H9 (cell line): ENCODE data around the gene ZNF488. TPM values are rescaled to one million over a fixed set of nuclear protein-coding genes. Genes with fewer than 3 reads are reported as not detected.

ENCODE experiments used
- DNase-seq: peaks from one replicate; pipeline ENCODE4 v3.0.0-alpha.2; 2017
- H2AFZ ChIP-seq: one replicate; pipeline ENCODE4 v1.6.1; 2013; ENCODE audit warnings: mild to moderate bottlenecking, low read length, control low read depth, moderate library complexity
- H2AK5ac ChIP-seq: 2 replicates; pipeline ENCODE4 v1.6.1; 2013; ENCODE audit warnings: low read length, control low read depth, mixed read lengths; ENCODE audit not compliant: insufficient read length
- H2BK120ac ChIP-seq: one replicate; pipeline ENCODE4 v1.6.1; 2013; ENCODE audit warnings: low read depth, mild to moderate bottlenecking, low read length, control low read depth, inconsistent platforms; ENCODE audit not compliant: poor library complexity, severe bottlenecking
- H2BK12ac ChIP-seq: 2 replicates; pipeline ENCODE4 v1.6.1; 2013; ENCODE audit warnings: low read length, control low read depth, mixed read lengths, low read depth; ENCODE audit not compliant: insufficient read length
- H2BK15ac ChIP-seq: 2 replicates; pipeline ENCODE4 v1.6.1; 2013; ENCODE audit warnings: low read depth, low read length, control low read depth
- H2BK20ac ChIP-seq: one replicate; pipeline ENCODE4 v1.6.1; 2013; ENCODE audit warnings: low read depth, mild to moderate bottlenecking, low read length, control low read depth, inconsistent platforms; ENCODE audit not compliant: poor library complexity, severe bottlenecking
- H2BK5ac ChIP-seq: 2 replicates; pipeline ENCODE4 v1.6.1; 2013; ENCODE audit warnings: low read length, control low read depth, mixed read lengths; ENCODE audit not compliant: insufficient read length
- H3K14ac ChIP-seq: 2 replicates; pipeline ENCODE4 v1.6.1; 2013; ENCODE audit warnings: low read length, control low read depth; ENCODE audit not compliant: insufficient read depth
- H3K18ac ChIP-seq: 2 replicates; pipeline ENCODE4 v1.6.1; 2013; ENCODE audit warnings: low read depth, mild to moderate bottlenecking, mixed read lengths, low read length, control low read depth; ENCODE audit not compliant: insufficient read length
- H3K23ac ChIP-seq: 2 replicates; pipeline ENCODE4 v1.6.1; 2013; ENCODE audit warnings: low read length, control low read depth, mixed read lengths, low read depth; ENCODE audit not compliant: insufficient read length
- H3K23me2 ChIP-seq: 2 replicates; pipeline ENCODE4 v1.6.1; 2013; ENCODE audit warnings: low read depth, mild to moderate bottlenecking, mixed read lengths, low read length, control low read depth; ENCODE audit not compliant: insufficient read length, poor library complexity, severe bottlenecking
- H3K27ac ChIP-seq: 2 replicates; pipeline ENCODE4 v1.5.1; 2013; ENCODE audit warnings: low read length, control low read depth, mixed read lengths, low read depth; ENCODE audit not compliant: insufficient read length
- H3K27me3 ChIP-seq: 2 replicates; pipeline ENCODE4 v1.6.1; 2013; ENCODE audit warnings: low read length, control low read depth, inconsistent platforms; ENCODE audit not compliant: insufficient read depth
- H3K4ac ChIP-seq: 2 replicates; pipeline ENCODE4 v1.6.1; 2013; ENCODE audit warnings: low read depth, mild to moderate bottlenecking, control low read depth, inconsistent platforms, low read length, moderate library complexity
- H3K4me1 ChIP-seq: 2 replicates; pipeline ENCODE4 v1.6.1; 2013; ENCODE audit warnings: low read length, control low read depth, inconsistent platforms; ENCODE audit not compliant: insufficient read depth
- H3K4me2 ChIP-seq: 2 replicates; pipeline ENCODE4 v1.6.1; 2013; ENCODE audit warnings: low read length, control low read depth, mixed read lengths; ENCODE audit not compliant: insufficient read length, insufficient read depth
- H3K56ac ChIP-seq: 2 replicates; pipeline ENCODE4 v1.6.1; 2013; ENCODE audit warnings: low read depth, mild to moderate bottlenecking, mixed read lengths, low read length, control low read depth; ENCODE audit not compliant: insufficient read length
- H3K79me1 ChIP-seq: 2 replicates; pipeline ENCODE4 v1.6.1; 2013; ENCODE audit warnings: low read depth, mild to moderate bottlenecking, moderate library complexity, low read length, control low read depth, inconsistent platforms; ENCODE audit not compliant: insufficient read depth, poor library complexity, severe bottlenecking
- H3K79me2 ChIP-seq: 2 replicates; pipeline ENCODE4 v1.6.1; 2013; ENCODE audit warnings: low read length, control low read depth, inconsistent platforms; ENCODE audit not compliant: insufficient read depth
- H3K9ac ChIP-seq: 2 replicates; pipeline ENCODE4 v1.6.1; 2013; ENCODE audit warnings: low read length, control low read depth, mixed read lengths; ENCODE audit not compliant: insufficient read length; ENCODE audit errors: extremely low read depth
- H3K9me3 ChIP-seq: one replicate; pipeline ENCODE4 v1.6.1; 2013; ENCODE audit warnings: low read depth, low read length, inconsistent platforms; ENCODE audit not compliant: control insufficient read depth
- H3T11ph ChIP-seq: one replicate; pipeline ENCODE4 v1.6.1; 2013; ENCODE audit warnings: mild to moderate bottlenecking, low read length, control low read depth, inconsistent platforms
- H4K20me1 ChIP-seq: one replicate; pipeline ENCODE4 v1.6.1; 2013; ENCODE audit not compliant: control insufficient read depth, insufficient read length, insufficient read depth
- H4K5ac ChIP-seq: 2 replicates; pipeline ENCODE4 v1.6.1; 2013; ENCODE audit warnings: low read depth, mild to moderate bottlenecking, mixed read lengths, low read length, control low read depth; ENCODE audit not compliant: insufficient read length
- H4K8ac ChIP-seq: replicated peaks from 2 replicates; pipeline ENCODE4 v1.6.1; 2013; ENCODE audit warnings: low read length, control low read depth, mixed read lengths, low read depth; ENCODE audit not compliant: insufficient read length
- H4K91ac ChIP-seq: 2 replicates; pipeline ENCODE4 v1.6.1; 2013; ENCODE audit warnings: low read depth, mild to moderate bottlenecking, moderate library complexity, mixed read lengths, low read length, control low read depth; ENCODE audit not compliant: insufficient read length
- H3K27ac Mint-ChIP-seq, 3 experiments: 2 replicates in 2 of 3; 3 replicates in 1 of 3; pipeline ENCODE4 v1.8.0; 2020 to 2021; ENCODE audit warnings: mixed read lengths in 3 of 3, mild to moderate bottlenecking in 1 of 3, moderate library complexity in 1 of 3
- H3K27me3 Mint-ChIP-seq: 2 replicates; pipeline ENCODE4 v1.8.0; 2021; ENCODE audit warnings: low read depth, mild to moderate bottlenecking, moderate library complexity, mixed read lengths
- H3K36me3 Mint-ChIP-seq, 3 experiments: 2 replicates in 2 of 3; 3 replicates in 1 of 3; pipeline ENCODE4 v1.8.0; 2020 to 2021; ENCODE audit warnings: low read depth in 3 of 3, mixed read lengths in 3 of 3; ENCODE audit not compliant: insufficient read depth in 1 of 3
- H3K4me1 Mint-ChIP-seq, 2 experiments: 2 replicates each; pipeline ENCODE4 v1.8.0; 2020; ENCODE audit warnings: mixed read lengths in 2 of 2
- H3K4me3 Mint-ChIP-seq, 2 experiments: 2 replicates in 1 of 2; 3 replicates in 1 of 2; pipeline ENCODE4 v1.8.0; 2020 to 2021; ENCODE audit warnings: mild to moderate bottlenecking in 2 of 2, mixed read lengths in 2 of 2, moderate library complexity in 1 of 2
- H3K9me3 Mint-ChIP-seq, 2 experiments: 2 replicates in 1 of 2; 3 replicates in 1 of 2; pipeline ENCODE4 v1.8.0; 2020; ENCODE audit warnings: mild to moderate bottlenecking in 2 of 2, mixed read lengths in 2 of 2, moderate library complexity in 1 of 2
- WGBS: extraction: QIAGEN DNeasy Blood & Tissue Kit; methylation state at CpG from one replicate; pipeline ENCODE4 v1.1.7; 2013; ENCODE audit warnings: missing lambda C conversion rate, low lambda C conversion rate, mixed read lengths; ENCODE audit not compliant: insufficient read length; ENCODE audit errors: extremely low coverage; 5-methylcytosine and 5-hydroxymethylcytosine counted together
- total RNA-seq: library from RNA; stranded (reverse); gene quantifications from 2 replicates; pipeline ENCODE4 v1.2.1, GENCODE V29; 2021
- TF ChIP-seq, protein P1 (sequence below): fragments of 200-600 bp; sonication (generic); conservative IDR thresholded peaks from 3 replicates; pipeline ENCODE4 v1.8.0; 2021; ENCODE audit warnings: antibody characterized with exemption, mild to moderate bottlenecking

Gene ZNF488
- total RNA-seq, 1 experiment from 2014 or later: 2.9 TPM

DNA sequence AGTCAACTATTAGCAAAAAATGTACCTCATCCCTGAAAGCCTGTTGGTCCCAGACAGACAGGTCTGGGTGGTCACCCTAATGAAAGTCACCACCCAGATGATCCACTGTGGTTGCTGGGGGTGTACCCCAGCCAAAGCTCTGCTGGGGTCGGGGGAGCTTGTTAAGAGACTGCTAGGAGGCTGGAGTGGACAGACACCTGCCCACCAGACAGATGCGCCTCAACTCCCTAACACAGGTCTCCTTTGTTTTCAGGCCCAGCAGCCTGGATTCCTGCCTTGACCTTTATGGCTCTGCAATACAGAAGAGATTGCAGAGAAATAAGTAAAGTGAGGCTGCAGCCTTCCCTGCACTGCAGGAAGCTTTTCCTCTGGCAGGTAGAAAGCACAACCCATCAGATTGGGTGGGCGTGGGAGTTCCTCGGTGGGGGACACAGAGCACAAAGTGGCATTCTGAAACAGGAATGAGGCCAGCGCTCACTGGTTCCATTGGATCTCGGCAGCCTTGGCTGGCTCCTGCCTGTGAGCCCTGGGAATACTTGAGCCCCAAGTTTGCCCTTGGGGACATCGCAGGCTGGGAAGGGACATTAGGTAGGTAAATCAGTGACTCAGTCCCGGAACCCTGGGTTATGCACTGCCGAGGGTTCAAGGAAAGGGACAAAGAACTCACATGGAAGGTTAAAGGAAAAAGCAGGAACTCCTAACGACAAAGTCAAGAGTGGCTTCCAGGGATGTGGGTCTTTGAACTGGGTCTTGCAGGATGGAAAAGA lies 18.0 kb upstream of the ZNF488 start:
- no peaks in the 10 kb centered on the region for H3K27me3 ChIP-seq
- H4K20me1 ChIP-seq: no peaks in the 10 kb centered on the region
- peaks cover 4% of the 10 kb centered on the region; the same call in 1 of the 2 replicates for H3K4me1 ChIP-seq
- H3K14ac ChIP-seq: no peak overlapping the region
- no peak overlapping the region for H2BK5ac ChIP-seq
- no peak overlapping the region for H3K56ac ChIP-seq
- peaks cover 28 to 29% of the 10 kb centered on the region in 2 experiments for H3K4me1 Mint-ChIP-seq
- no peak overlapping the region for H4K5ac ChIP-seq
- no peak overlapping the region for H3K27ac ChIP-seq
- no peaks in the 10 kb centered on the region for H3K9me3 ChIP-seq
- no CpG with 5 or more reads among the region's 10 CpGs for WGBS
- H3K18ac ChIP-seq: no peak overlapping the region
- H3K27ac Mint-ChIP-seq: no peak overlapping the region
- no peak overlapping the region for H2AFZ ChIP-seq
- no peak overlapping the region for H4K8ac ChIP-seq
- no peak overlapping the region for H3K4me3 Mint-ChIP-seq
- H2BK120ac ChIP-seq: no peak overlapping the region
- no peaks in the 10 kb centered on the region for H3K79me1 ChIP-seq
- no peaks in the 10 kb centered on the region for H3K23me2 ChIP-seq
- no peak for DNase-seq
- H2BK12ac ChIP-seq: no peak overlapping the region
- H2AK5ac ChIP-seq: no peak overlapping the region
- no peaks in the 10 kb centered on the region; a peak in 1 of 7 replicates for H3K36me3 Mint-ChIP-seq
- no peak overlapping the region for H3K4ac ChIP-seq
- H2BK20ac ChIP-seq: no peak overlapping the region
- no peak overlapping the region for H3K9ac ChIP-seq
- H3K23ac ChIP-seq: no peak overlapping the region
- H3T11ph ChIP-seq: no peak overlapping the region
- H4K91ac ChIP-seq: no peak overlapping the region
- no peaks in the 10 kb centered on the region; a peak in 1 of 5 replicates for H3K9me3 Mint-ChIP-seq
- no peak overlapping the region for H3K4me2 ChIP-seq
- H3K27me3 Mint-ChIP-seq: peaks cover 24% of the 10 kb centered on the region
- no peaks in the 10 kb centered on the region for H3K79me2 ChIP-seq
- TF ChIP-seq, protein P1, sequence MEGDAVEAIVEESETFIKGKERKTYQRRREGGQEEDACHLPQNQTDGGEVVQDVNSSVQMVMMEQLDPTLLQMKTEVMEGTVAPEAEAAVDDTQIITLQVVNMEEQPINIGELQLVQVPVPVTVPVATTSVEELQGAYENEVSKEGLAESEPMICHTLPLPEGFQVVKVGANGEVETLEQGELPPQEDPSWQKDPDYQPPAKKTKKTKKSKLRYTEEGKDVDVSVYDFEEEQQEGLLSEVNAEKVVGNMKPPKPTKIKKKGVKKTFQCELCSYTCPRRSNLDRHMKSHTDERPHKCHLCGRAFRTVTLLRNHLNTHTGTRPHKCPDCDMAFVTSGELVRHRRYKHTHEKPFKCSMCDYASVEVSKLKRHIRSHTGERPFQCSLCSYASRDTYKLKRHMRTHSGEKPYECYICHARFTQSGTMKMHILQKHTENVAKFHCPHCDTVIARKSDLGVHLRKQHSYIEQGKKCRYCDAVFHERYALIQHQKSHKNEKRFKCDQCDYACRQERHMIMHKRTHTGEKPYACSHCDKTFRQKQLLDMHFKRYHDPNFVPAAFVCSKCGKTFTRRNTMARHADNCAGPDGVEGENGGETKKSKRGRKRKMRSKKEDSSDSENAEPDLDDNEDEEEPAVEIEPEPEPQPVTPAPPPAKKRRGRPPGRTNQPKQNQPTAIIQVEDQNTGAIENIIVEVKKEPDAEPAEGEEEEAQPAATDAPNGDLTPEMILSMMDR: no peak
- H2BK15ac ChIP-seq: no peak overlapping the region
